Keratinocyte (primary cell): ENCODE results near the gene SKP1. TPM values are rescaled to one million over a fixed set of nuclear protein-coding genes. Genes with fewer than 3 reads are reported as not detected.

Source experiments
- DNase-seq: peaks from one replicate; pipeline ENCODE4 v3.0.0-alpha.2; 2011; ENCODE audit warnings: low read depth, missing footprints, low spot score
- FAIRE-seq: peaks from 2 replicates; lab custom pipeline; 2011; peaks lifted over from hg19 to GRCh38; lab: Jason Lieb, UNC
- H2AFZ ChIP-seq: 2 replicates; pipeline ENCODE4 v1.6.0; 2012; ENCODE audit warnings: low read length, control low read depth, inconsistent platforms; ENCODE audit not compliant: control insufficient read depth
- H3K27ac ChIP-seq: 2 replicates; pipeline ENCODE4 v1.5.1; 2011; ENCODE audit warnings: low read length; ENCODE audit not compliant: control insufficient read depth, insufficient read depth
- H3K27me3 ChIP-seq: 3 replicates; pipeline ENCODE4 v1.6.0; 2011; ENCODE audit warnings: low read length; ENCODE audit not compliant: control insufficient read depth, insufficient read depth; ENCODE audit errors: extremely low read depth
- H3K36me3 ChIP-seq, 2 experiments: 2 replicates in 1 of 2; 3 replicates in 1 of 2; pipeline ENCODE4 v1.5.1; 2011; ENCODE audit warnings: low read length in 2 of 2, mild to moderate bottlenecking in 1 of 2; ENCODE audit not compliant: control insufficient read depth in 2 of 2, insufficient read depth in 2 of 2; ENCODE audit errors: extremely low read depth in 1 of 2
- H3K4me1 ChIP-seq: 3 replicates; pipeline ENCODE4 v1.5.1; 2011; ENCODE audit warnings: low read length; ENCODE audit not compliant: control insufficient read depth, insufficient read depth; ENCODE audit errors: extremely low read depth
- H3K4me2 ChIP-seq: 3 replicates; pipeline ENCODE4 v1.6.0; 2011; ENCODE audit warnings: low read depth, low read length; ENCODE audit not compliant: control insufficient read depth, insufficient read depth; ENCODE audit errors: extremely low read depth
- H3K4me3 ChIP-seq, 3 experiments: fragments of 200-600 bp in 1 of 3; sonication (generic) in 1 of 3; 2 replicates in 2 of 3; 3 replicates in 1 of 3; pipeline ENCODE4 v1.5.1; 2011 to 2016; ENCODE audit warnings: low read length in 3 of 3, mild to moderate bottlenecking in 3 of 3, control low read depth in 2 of 3, inconsistent platforms in 1 of 3, low read depth in 1 of 3, mixed read lengths in 1 of 3, mixed run types in 1 of 3, moderate library complexity in 1 of 3; ENCODE audit not compliant: control insufficient read depth in 2 of 3, insufficient read depth in 2 of 3; ENCODE audit errors: extremely low read depth in 1 of 3
- H3K79me2 ChIP-seq: 2 replicates; pipeline ENCODE4 v1.6.0; 2012; ENCODE audit warnings: low read length; ENCODE audit not compliant: control insufficient read depth, insufficient read depth
- H3K9ac ChIP-seq: 3 replicates; pipeline ENCODE4 v1.6.0; 2011; ENCODE audit warnings: low read length; ENCODE audit not compliant: control insufficient read depth, insufficient read depth; ENCODE audit errors: extremely low read depth
- H3K9me1 ChIP-seq: 3 replicates; pipeline ENCODE4 v1.6.0; 2011; ENCODE audit warnings: low read length; ENCODE audit not compliant: control insufficient read depth, insufficient read depth; ENCODE audit errors: extremely low read depth
- H3K9me3 ChIP-seq: 2 replicates; pipeline ENCODE4 v1.5.1; 2012; ENCODE audit warnings: low read depth, low read length; ENCODE audit not compliant: control insufficient read depth
- H4K20me1 ChIP-seq: 3 replicates; pipeline ENCODE4 v1.6.0; 2011; ENCODE audit warnings: low read length; ENCODE audit not compliant: control insufficient read depth, insufficient read depth; ENCODE audit errors: extremely low read depth
- EZH2 ChIP-seq: IDR thresholded peaks from one replicate; pipeline ENCODE4 v1.6.1; 2012; ENCODE audit warnings: inconsistent platforms, mild to moderate bottlenecking, low read length, moderate library complexity
- dilution Hi-C: fragments of 300-500 bp; cut with MboI; formaldehyde crosslinking; loops from one replicate; pipeline ENCODE4 v1.7.0; 2020; ENCODE audit warnings: low sequenced_read_pairs; ENCODE audit not compliant: extremely low pct_ligation_motif_present
- polyA plus RNA-seq, 5 experiments: library from polyadenylated mRNA; depleted of rRNA in 3 of 5; stranded (reverse) in 3 of 5; stranded (forward) in 1 of 5; unstranded in 1 of 5; fragments of >200 nt; gene quantifications; 1 replicate in 1 of 5; 2 replicates in 3 of 5; 3 replicates in 1 of 5; pipeline versions ENCODE4 v1.2.1 to v1.2.3, GENCODE V29; 2011 to 2012; ENCODE audit warnings: missing spikeins in 2 of 5, low read depth in 1 of 5, low replicate concordance in 1 of 5
- TF ChIP-seq, protein P1 (sequence below), 3 experiments: IDR thresholded peaks in 1 of 3; conservative IDR thresholded peaks in 1 of 3; optimal IDR thresholded peaks in 1 of 3; 2 replicates in 2 of 3; 3 replicates in 1 of 3; pipeline versions ENCODE3 to v1.5.1; 2011; ENCODE audit warnings: low read length in 3 of 3, mild to moderate bottlenecking in 3 of 3, moderate library complexity in 2 of 3, control low read depth in 1 of 3, inconsistent platforms in 1 of 3; ENCODE audit not compliant: insufficient read depth in 2 of 3; ENCODE audit errors: extremely low read depth in 1 of 3

SKP1 gene
- polyA plus RNA-seq, 1 donor (not counting 4 experiments of a cell fraction or from before 2014, with no cell fraction given) = 444 TPM

DNA sequence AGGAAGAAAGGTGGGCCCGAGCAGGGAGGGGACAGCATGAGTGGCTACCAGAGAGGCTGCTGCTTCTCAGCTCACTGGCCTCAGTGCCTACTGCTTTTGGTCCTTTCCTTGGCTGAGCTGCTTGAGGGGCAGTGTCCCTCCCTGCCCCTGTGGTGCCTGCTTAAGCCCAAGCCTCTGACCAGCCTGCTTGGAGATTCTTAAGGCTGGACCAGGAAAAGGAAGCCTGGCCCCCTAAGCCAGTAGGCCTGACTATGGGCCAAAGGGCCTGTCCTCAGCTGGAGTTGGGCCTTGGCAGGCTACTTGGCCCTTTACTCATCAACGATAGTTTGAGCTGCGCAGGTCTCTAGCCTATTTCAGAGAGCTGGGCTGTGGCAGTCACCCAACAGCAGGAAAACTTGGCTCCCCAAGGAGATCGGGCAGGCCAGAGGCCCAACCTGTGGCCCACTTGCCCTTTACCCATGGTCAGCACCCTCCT, 37.3 kb downstream of the SKP1 start:
- H3K9ac ChIP-seq = no peak overlapping the region
- FAIRE-seq (no peak), DNase-seq (no peak)
- no peaks in the 10 kb centered on the region for H3K27me3 ChIP-seq
- H3K27ac ChIP-seq = no peak overlapping the region
- H3K9me1 ChIP-seq = peaks cover 5% of the 10 kb centered on the region
- dilution Hi-C loops = no loop called here
- TF ChIP-seq EZH2 = no peak
- TF ChIP-seq, protein P1, sequence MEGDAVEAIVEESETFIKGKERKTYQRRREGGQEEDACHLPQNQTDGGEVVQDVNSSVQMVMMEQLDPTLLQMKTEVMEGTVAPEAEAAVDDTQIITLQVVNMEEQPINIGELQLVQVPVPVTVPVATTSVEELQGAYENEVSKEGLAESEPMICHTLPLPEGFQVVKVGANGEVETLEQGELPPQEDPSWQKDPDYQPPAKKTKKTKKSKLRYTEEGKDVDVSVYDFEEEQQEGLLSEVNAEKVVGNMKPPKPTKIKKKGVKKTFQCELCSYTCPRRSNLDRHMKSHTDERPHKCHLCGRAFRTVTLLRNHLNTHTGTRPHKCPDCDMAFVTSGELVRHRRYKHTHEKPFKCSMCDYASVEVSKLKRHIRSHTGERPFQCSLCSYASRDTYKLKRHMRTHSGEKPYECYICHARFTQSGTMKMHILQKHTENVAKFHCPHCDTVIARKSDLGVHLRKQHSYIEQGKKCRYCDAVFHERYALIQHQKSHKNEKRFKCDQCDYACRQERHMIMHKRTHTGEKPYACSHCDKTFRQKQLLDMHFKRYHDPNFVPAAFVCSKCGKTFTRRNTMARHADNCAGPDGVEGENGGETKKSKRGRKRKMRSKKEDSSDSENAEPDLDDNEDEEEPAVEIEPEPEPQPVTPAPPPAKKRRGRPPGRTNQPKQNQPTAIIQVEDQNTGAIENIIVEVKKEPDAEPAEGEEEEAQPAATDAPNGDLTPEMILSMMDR (optimal IDR thresholded peaks at IDR 0.05 in 1 of 3, IDR thresholded peaks at IDR 0.05 in 1 of 3, conservative IDR thresholded peaks at IDR 0.05 in 1 of 3; ENCODE audit: extremely low read depth in 1 of 3, insufficient read depth in 2 of 3, low read length in 3 of 3) = no peak
- no peaks in the 10 kb centered on the region for H3K9me3 ChIP-seq
- peaks cover 24% of the 10 kb centered on the region for H3K4me1 ChIP-seq
- H2AFZ ChIP-seq = no peak overlapping the region
- no peak overlapping the region for H3K4me3 ChIP-seq
- H3K79me2 ChIP-seq = no peaks in the 10 kb centered on the region
- H3K36me3 ChIP-seq = peaks cover 31 to 32% of the 10 kb centered on the region in 2 experiments
- H4K20me1 ChIP-seq = peaks cover 41% of the 10 kb centered on the region
- H3K4me2 ChIP-seq = no peak overlapping the region

DNA sequence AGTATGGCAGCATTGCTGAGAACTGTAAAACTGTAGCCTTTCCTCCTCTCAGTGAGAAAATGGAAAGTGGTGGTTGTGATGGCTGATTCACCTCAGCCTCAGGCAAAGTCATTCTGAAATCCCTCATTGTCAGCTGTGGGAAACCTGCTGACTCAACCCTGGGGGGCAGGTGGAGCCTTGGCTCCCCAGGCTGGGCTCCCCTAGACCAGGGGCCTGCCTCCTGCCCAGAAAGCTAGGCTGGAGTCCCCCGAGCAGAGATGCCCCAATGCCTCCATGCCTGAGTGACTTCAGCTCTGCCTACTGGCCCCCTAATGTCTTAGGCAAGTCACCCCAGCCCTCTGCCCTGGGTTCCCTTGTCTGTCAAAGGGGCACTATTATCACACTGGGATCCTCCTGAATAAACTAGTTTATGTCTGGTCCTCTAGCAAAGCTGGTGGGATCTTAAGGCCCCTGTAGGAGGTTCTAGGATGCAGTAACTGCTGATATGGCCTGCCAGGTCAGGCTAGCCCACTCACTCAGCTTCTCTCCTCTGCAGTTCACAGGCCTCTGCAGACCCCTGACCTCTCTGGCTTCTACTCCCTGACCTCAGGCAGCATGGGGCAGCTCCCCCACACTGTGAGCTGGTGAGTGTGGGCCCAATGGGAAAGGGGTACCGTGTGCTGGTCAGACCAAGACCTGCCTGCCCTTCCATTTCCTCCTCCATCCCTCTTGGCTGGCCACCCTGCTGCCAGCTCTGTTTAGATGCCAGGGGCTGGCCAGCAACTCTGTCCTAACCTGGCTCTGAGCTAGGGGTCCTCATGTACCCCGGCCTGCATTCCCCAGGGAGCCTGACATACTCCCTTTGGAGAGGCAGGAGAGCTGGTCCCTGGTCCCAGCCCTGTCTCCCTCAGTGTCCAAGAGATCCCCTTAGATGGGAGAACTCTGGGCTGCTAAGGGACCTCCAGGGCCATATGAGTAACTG, 38.1 kb downstream of the SKP1 start:
- H3K27ac ChIP-seq = no peak overlapping the region

More for the DNA sequence above, 38.1 kb downstream of the SKP1 start:
- Histone ChIP-seq H3K9ac (no peak overlapping the region), H3K36me3 (peaks cover 34 to 36% of the 10 kb centered on the region in 2 experiments), H4K20me1 (peaks cover 41% of the 10 kb centered on the region), H3K9me3 (no peaks in the 10 kb centered on the region), H3K4me2 (peak overlapping the region; percentile 54), H3K9me1 (peaks cover 5% of the 10 kb centered on the region), H3K4me1 (peaks cover 24% of the 10 kb centered on the region), H3K4me3 (no peak overlapping the region), H3K27me3 (no peaks in the 10 kb centered on the region), H3K79me2 (no peaks in the 10 kb centered on the region), H2AFZ (no peak overlapping the region)
- FAIRE-seq = peak; percentile 92
- TF ChIP-seq, protein P1 (optimal IDR thresholded peaks at IDR 0.05 in 1 of 3, IDR thresholded peaks at IDR 0.05 in 1 of 3, conservative IDR thresholded peaks at IDR 0.05 in 1 of 3; ENCODE audit: extremely low read depth in 1 of 3, insufficient read depth in 2 of 3, low read length in 3 of 3) = no peak
- no peak for TF ChIP-seq EZH2
- no peak for DNase-seq
- dilution Hi-C loops = no loop called here
